Neural cell (in vitro differentiated cells): Measurements from ENCODE around the gene SEC63. TPM values are rescaled to one million over a fixed set of nuclear protein-coding genes. Genes with fewer than 3 reads are reported as not detected.
"Not testable (repeated sequence)": the region's sequence is repeated elsewhere in the genome, so short reads cannot be mapped to it uniquely, and the experiment has no call there.

ENCODE experiments used
- H2AFZ ChIP-seq: fragments of 200-600, 300-800 bp; sonication (generic), shearing (Covaris generic); 2 replicates; pipeline ENCODE4 v1.6.0; 2014; ENCODE audit warnings: low read depth, mild to moderate bottlenecking, antibody characterized with exemption, low read length, moderate library complexity
- H3F3A ChIP-seq: fragments of 200-600 bp; shearing (Covaris generic); 2 replicates; pipeline ENCODE4 v1.6.1; 2016; ENCODE audit warnings: mild to moderate bottlenecking, moderate library complexity, mixed read lengths, antibody characterized with exemption, low read length; ENCODE audit not compliant: insufficient read depth, poor library complexity, severe bottlenecking
- H3K27ac ChIP-seq: fragments of 200-600, 300-800 bp; sonication (generic), shearing (Covaris generic); 2 replicates; pipeline ENCODE4 v1.5.1; 2014; ENCODE audit warnings: mild to moderate bottlenecking, low read length, moderate library complexity
- H3K27me3 ChIP-seq: fragments of 300-800, 200-600 bp; sonication (generic), shearing (Covaris generic); 2 replicates; pipeline ENCODE4 v1.6.0; 2014; ENCODE audit warnings: mild to moderate bottlenecking, low read depth, low read length, moderate library complexity; ENCODE audit not compliant: insufficient read depth
- H3K36me3 ChIP-seq: fragments of 300-800, 200-600 bp; sonication (generic), shearing (Covaris generic); 2 replicates; pipeline ENCODE4 v1.5.1; 2014; ENCODE audit warnings: mild to moderate bottlenecking, antibody characterized with exemption, low read length, moderate library complexity; ENCODE audit not compliant: insufficient read depth
- H3K4me2 ChIP-seq: fragments of 300-800, 200-600 bp; sonication (generic), shearing (Covaris generic); 2 replicates; pipeline ENCODE4 v1.6.0; 2014; ENCODE audit warnings: mild to moderate bottlenecking, low read length
- H3K4me3 ChIP-seq: fragments of 300-800, 200-600 bp; sonication (generic), shearing (Covaris generic); 2 replicates; pipeline ENCODE4 v1.5.1; 2014; ENCODE audit warnings: mild to moderate bottlenecking, low read length, moderate library complexity
- H3K79me2 ChIP-seq: fragments of 200-600 bp; shearing (Covaris generic); replicated peaks from 2 replicates; pipeline ENCODE4 v1.6.0; 2014; ENCODE audit warnings: mild to moderate bottlenecking, low read length, moderate library complexity; ENCODE audit not compliant: insufficient read depth
- H3K9ac ChIP-seq: fragments of 300-800, 200-600 bp; sonication (generic), shearing (Covaris generic); 2 replicates; pipeline ENCODE4 v1.6.1; 2016; ENCODE audit warnings: mild to moderate bottlenecking, low read length, mixed read lengths
- H3K9me2 ChIP-seq: fragments of 200-600 bp; shearing (Covaris generic); 2 replicates; pipeline ENCODE4 v1.6.1; 2016; ENCODE audit warnings: mild to moderate bottlenecking, low read length, mixed read lengths; ENCODE audit not compliant: insufficient read depth
- H3K9me3 ChIP-seq: fragments of 200-600, 300-800 bp; sonication (generic), shearing (Covaris generic); 2 replicates; pipeline ENCODE4 v1.6.1; 2016; ENCODE audit warnings: mild to moderate bottlenecking, mixed run types, low read length, moderate library complexity, mixed read lengths
- H4K20me1 ChIP-seq: fragments of 200-600 bp; shearing (Covaris generic); 2 replicates; pipeline ENCODE4 v1.6.1; 2016; ENCODE audit warnings: mild to moderate bottlenecking, mixed run types; ENCODE audit not compliant: insufficient read depth
- CTCF ChIP-seq: fragments of 450-650 bp; IDR thresholded peaks from 2 replicates; pipeline ENCODE4 v1.5.1; 2014; ENCODE audit warnings: antibody characterized with exemption, mild to moderate bottlenecking, moderate library complexity; ENCODE audit not compliant: poor library complexity, severe bottlenecking
- EP300 ChIP-seq: fragments of 450-650 bp; conservative IDR thresholded peaks from 2 replicates; pipeline ENCODE4 v1.6.1; 2014; ENCODE audit warnings: antibody characterized with exemption, mild to moderate bottlenecking, moderate library complexity; ENCODE audit not compliant: poor library complexity, severe bottlenecking
- EZH2 ChIP-seq: fragments of 200-600, 300-800 bp; shearing (Covaris generic), sonication (generic); IDR thresholded peaks from 2 replicates; pipeline ENCODE4 v1.6.1; 2014; ENCODE audit warnings: antibody characterized with exemption, low read length, borderline replicate concordance, mild to moderate bottlenecking; ENCODE audit not compliant: insufficient read depth, poor library complexity, severe bottlenecking
- MXI1 ChIP-seq: fragments of 450-650 bp; conservative IDR thresholded peaks from 2 replicates; pipeline ENCODE4 v1.6.1; 2014; ENCODE audit warnings: antibody characterized with exemption, mild to moderate bottlenecking; ENCODE audit not compliant: poor library complexity, severe bottlenecking
- POLR2AphosphoS5 ChIP-seq: IDR thresholded peaks from 2 replicates; pipeline ENCODE4 v1.6.1; 2012
- RAD21 ChIP-seq: fragments of 450-650 bp; conservative IDR thresholded peaks from 2 replicates; pipeline ENCODE4 v1.6.1; 2014; ENCODE audit warnings: antibody characterized with exemption, mild to moderate bottlenecking, moderate library complexity
- REST ChIP-seq: IDR thresholded peaks from 2 replicates; pipeline ENCODE4 v1.6.1; 2012; ENCODE audit warnings: borderline replicate concordance
- SMC3 ChIP-seq: fragments of 450-650 bp; conservative IDR thresholded peaks from 2 replicates; pipeline ENCODE4 v1.6.1; 2014; ENCODE audit warnings: antibody characterized with exemption, mild to moderate bottlenecking, moderate library complexity; ENCODE audit not compliant: poor library complexity
- TAF1 ChIP-seq: IDR thresholded peaks from 2 replicates; pipeline ENCODE4 v1.6.1; 2012; ENCODE audit warnings: low read depth
- polyA plus RNA-seq: library from polyadenylated mRNA; depleted of rRNA; stranded (reverse); fragments of >200 nt; gene quantifications from 2 replicates; pipeline ENCODE4 v1.2.3, GENCODE V29; 2014

Gene SEC63
- polyA plus RNA-seq, 1 donor from 2014 or later, result 34.8 TPM

GRCh38 chr6:107962723-107963122 lies 4.7 kb upstream of the SEC63 start:
- Histone ChIP-seq H3K9ac (no peak overlapping the region), H3K79me2 (no peaks in the 10 kb centered on the region), H3K27me3 (no peaks in the 10 kb centered on the region), H3K9me3 (no peaks in the 10 kb centered on the region), H3F3A (no peaks in the 10 kb centered on the region), H3K9me2 (no peaks in the 10 kb centered on the region), H3K27ac (no peak overlapping the region), H3K36me3 (no peaks in the 10 kb centered on the region), H3K4me2 (no peak overlapping the region), H4K20me1 (no peaks in the 10 kb centered on the region), H2AFZ (no peak overlapping the region), H3K4me3 (no peak overlapping the region)
- TF ChIP-seq RAD21, result no peak
- no peak for TF ChIP-seq POLR2AphosphoS5
- TF ChIP-seq TAF1, result no peak
- TF ChIP-seq CTCF, result no peak

GRCh38 chr6:107959392-107959791 lies 1.4 kb upstream of the SEC63 start:
- Histone ChIP-seq H3K9me3 (no peaks in the 10 kb centered on the region), H3F3A (no peaks in the 10 kb centered on the region), H3K27me3 (no peaks in the 10 kb centered on the region), H2AFZ (no peak overlapping the region), H3K79me2 (peaks cover 32% of the 10 kb centered on the region), H3K9ac (no peak overlapping the region), H3K4me2 (no peak overlapping the region), H3K9me2 (no peaks in the 10 kb centered on the region), H3K27ac (no peak overlapping the region), H3K36me3 (no peaks in the 10 kb centered on the region), H3K4me3 (no peak overlapping the region), H4K20me1 (no peaks in the 10 kb centered on the region)
- TF ChIP-seq EP300 (no peak), CTCF (no peak), MXI1 (no peak), RAD21 (no peak), TAF1 (no peak), EZH2 (no peak), SMC3 (no peak), REST (no peak), POLR2AphosphoS5 (no peak)

- H3K27me3 ChIP-seq, H3K27ac ChIP-seq, H3K9me2 ChIP-seq, H3K9me3 ChIP-seq, H3F3A ChIP-seq, H4K20me1 ChIP-seq, H2AFZ ChIP-seq, H3K36me3 ChIP-seq: not testable (repeated sequence)
- H3K9ac ChIP-seq, result peak overlapping the region; percentile 59
- H3K4me2 ChIP-seq, result peak overlapping the region; percentile 59
- peaks cover 34% of the 10 kb centered on the region for H3K79me2 ChIP-seq
- peak overlapping the region; percentile 96 for H3K4me3 ChIP-seq
These were observed 818 bp upstream of the SEC63 start for GRCh38 chr6:107958689-107959362.
